Activated CD4-positive, alpha-beta T cell treated with anti-CD3 and anti-CD28 coated beads, Interleukin-2, amount 50 U/mL, for 4 hours (primary cell): Measurements from ENCODE around the gene GRIK4.
"Not testable (repeated sequence)": the region's sequence is repeated elsewhere in the genome, so short reads cannot be mapped to it uniquely, and the experiment has no call there.

ENCODE experiments used
- DNase-seq, 2 experiments: peaks; one replicate each; pipeline ENCODE4 v3.0.0-alpha.2; 2020

GRIK4 gene

GRCh38 chr11:120610111-120610510 is 98.6 kb downstream of the GRIK4 start:
- no peak for DNase-seq

- no peak for DNase-seq
Observed at GRCh38 chr11:120611581-120611980, 100.0 kb downstream of the GRIK4 start.

GRCh38 chr11:120612513-120613263 is 101.1 kb downstream of the GRIK4 start:
- DNase-seq = no peak

- DNase-seq = no peak
Observed at GRCh38 chr11:120613264-120614226, 102.0 kb downstream of the GRIK4 start.

- DNase-seq = no peak
Observed at GRCh38 chr11:120615391-120615790, 103.8 kb downstream of the GRIK4 start.

- no peak for DNase-seq
Observed at GRCh38 chr11:120618399-120618798, 106.9 kb downstream of the GRIK4 start.

- DNase-seq = no peak
Observed at GRCh38 chr11:120622189-120622875, 110.8 kb downstream of the GRIK4 start.

GRCh38 chr11:120624992-120625391 is 113.4 kb downstream of the GRIK4 start:
- not testable (repeated sequence) for DNase-seq

- no peak for DNase-seq
Observed at GRCh38 chr11:120625565-120625964, 114.0 kb downstream of the GRIK4 start.

- no peak for DNase-seq
Observed at GRCh38 chr11:120626791-120627190, 115.2 kb downstream of the GRIK4 start.

GRCh38 chr11:120627327-120628163 is 116.0 kb downstream of the GRIK4 start:
- no peak for DNase-seq

- no peak for DNase-seq
Observed at GRCh38 chr11:120629407-120630080, 118.0 kb downstream of the GRIK4 start.

- DNase-seq = no peak
Observed at GRCh38 chr11:120630122-120630521, 118.6 kb downstream of the GRIK4 start.

- DNase-seq = no peak
Observed at GRCh38 chr11:120632579-120632978, 121.0 kb downstream of the GRIK4 start.

- DNase-seq = no peak
Observed at GRCh38 chr11:120633616-120634393, 122.3 kb downstream of the GRIK4 start.

- no peak for DNase-seq
Observed at GRCh38 chr11:120634706-120635105, 123.2 kb downstream of the GRIK4 start.

- DNase-seq = no peak
Observed at GRCh38 chr11:120635136-120635810, 123.7 kb downstream of the GRIK4 start.

GRCh38 chr11:120637131-120637530 is 125.6 kb downstream of the GRIK4 start:
- DNase-seq = no peak

GRCh38 chr11:120642196-120642894 is 130.8 kb downstream of the GRIK4 start:
- no peak for DNase-seq

- DNase-seq = no peak
Observed at GRCh38 chr11:120643284-120643683, 131.7 kb downstream of the GRIK4 start.
